ENCODE results near the gene TMEM43.

The TMEM43 gene

DNA sequence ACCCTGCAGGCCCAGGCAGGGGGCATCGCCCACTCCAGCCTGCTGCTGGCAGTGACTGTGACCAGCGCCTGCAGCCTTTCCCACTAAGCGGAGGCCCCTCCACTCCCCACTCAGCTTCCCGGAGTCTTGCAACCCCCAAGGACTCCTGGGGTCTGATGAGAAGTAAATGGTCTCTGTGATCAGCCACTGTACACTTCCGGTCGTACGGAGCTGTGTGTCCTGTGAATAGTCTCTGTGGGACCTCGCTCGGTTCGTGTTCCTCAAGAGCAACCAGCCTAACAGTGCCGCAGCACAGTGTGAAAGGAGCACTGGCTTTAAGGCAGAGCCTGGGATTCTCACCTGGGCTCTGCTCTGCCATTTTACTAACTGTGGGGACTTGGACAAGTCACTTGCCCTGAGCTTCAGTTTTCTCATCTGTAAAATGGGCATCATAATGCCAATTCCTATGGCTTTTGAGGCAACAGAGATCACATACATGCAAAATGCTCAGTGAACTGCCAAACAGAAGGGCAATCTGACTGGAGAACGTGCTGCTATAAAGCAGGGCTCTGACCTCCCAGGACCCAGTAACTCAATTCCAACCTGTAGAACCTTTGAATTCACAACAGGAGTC, 26.7 kb downstream of the TMEM43 start:
- no peak for DNase-seq (ENCODE audit: low read depth)

DNA sequence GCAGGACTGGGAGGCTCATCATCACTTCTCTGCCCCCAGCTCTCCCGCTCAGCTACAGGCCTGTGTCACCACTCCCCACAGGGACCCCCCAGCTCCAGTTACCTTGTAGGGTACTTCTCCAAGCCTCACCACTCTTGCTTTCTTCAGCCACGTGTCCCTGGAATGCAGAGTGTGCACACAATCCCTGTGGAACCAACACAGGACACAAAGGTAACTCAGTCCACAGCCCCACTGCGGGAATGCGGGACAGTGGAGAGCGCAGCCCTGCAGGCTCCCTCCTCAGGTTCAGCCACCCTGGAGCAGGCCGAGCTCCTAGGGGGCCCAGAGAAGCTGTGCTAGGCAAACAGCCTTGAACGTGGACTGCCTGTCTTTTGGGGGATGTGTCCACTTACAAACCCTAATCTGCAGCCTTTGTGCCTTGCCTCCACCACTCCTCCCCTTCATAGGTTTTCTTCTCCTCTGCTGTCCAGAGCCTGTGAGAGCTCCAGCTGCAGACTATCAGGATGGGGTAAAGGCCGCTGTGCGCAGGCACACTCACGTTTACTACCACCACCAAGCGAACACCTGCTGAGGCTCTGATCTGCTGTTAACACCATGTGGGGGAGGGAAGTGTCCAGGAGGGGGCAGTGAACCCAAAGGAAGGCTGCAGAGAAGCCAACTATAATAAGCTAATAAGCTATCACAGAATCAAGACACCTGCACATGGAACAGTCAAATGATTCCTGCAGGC, 27.5 kb downstream of the TMEM43 start:
- DNase-seq (ENCODE audit: low read depth) = no peak

DNA sequence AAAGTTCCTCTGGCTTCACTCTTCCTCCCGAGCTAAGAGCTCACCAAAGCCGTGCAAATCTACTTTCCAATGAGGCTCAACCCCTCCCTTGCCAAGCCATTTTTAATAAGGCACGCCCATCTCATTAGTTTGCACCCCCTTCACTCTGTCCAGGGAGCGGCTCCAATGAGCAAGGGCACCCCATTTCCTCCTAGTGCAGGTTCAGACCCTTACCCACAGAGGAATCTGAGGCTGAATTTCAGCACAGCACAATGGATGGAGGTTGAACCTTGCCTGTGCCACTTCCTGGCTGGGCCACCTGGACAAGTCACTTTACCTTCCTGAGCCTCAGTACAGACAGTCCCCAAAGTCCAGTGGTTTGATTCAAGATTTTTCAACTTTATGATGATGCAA, 28.1 kb downstream of the TMEM43 start:
- DNase-seq (ENCODE audit: low read depth) = no peak

DNA sequence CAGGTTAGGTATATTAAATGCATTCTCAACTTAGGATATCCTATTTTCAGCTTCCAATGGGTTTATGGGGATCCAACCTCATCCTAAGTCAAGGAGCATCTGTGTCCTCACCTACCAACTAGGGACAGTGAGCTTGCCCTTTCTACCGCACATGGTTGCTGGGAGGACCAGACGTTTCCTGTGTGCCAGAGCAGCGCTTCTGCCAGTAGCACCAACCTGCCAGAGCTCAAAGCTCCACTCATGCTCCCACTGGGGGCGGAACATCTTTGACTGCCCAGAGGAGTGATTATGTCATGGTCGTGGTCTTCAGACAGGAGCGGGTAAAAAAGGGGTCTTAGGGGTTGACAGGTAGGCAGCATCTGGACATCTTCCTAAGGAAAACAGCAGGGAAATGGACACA, 28.8 kb downstream of the TMEM43 start:
- no peak for DNase-seq (ENCODE audit: low read depth)

DNA sequence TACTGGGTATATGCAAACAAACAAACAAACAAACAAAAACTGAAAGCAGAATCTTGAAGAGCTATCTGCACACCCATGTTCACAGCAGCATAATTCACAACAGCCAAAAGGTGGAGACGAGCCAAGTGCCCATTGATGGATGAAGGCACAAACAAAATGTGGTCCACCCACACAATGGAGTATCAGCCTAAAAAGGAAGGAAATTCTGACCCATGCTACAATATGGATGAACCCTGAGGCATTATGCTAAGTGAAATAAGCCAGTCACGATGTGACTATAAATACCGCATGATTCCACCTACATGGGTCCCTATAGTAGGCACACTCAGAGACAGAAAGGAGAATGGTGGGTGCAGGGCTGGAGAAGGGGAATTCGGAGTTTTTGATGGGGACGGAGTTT, 29.4 kb downstream of the TMEM43 start:
- DNase-seq (ENCODE audit: low read depth) = no peak

DNA sequence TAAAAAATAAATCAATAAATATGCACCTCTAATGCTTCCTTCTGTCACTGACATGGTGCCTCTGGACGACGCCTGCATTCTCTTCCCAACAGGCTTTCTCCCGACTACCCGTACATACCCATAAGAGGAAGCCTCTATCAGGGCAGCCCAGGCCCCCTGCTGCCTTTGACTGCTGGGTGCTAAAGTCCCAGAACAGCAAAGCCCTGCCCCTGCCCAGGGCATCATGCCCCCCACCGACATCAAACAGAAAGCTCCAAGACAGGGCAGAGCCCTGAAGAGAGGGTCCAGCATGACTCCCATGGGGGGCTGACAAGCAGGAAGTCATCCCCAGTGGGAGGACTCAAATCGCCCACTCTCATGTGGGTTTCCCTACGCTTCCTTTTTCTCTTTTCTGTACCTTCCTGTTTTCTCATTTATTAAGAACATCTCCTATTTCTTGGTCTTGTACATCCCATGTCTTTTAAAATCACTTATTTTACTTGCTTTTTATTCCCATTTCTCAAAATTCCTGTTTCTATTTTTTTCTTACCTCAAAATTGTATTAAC, 30.1 kb downstream of the TMEM43 start:
- no peak for DNase-seq (ENCODE audit: low read depth)

DNA sequence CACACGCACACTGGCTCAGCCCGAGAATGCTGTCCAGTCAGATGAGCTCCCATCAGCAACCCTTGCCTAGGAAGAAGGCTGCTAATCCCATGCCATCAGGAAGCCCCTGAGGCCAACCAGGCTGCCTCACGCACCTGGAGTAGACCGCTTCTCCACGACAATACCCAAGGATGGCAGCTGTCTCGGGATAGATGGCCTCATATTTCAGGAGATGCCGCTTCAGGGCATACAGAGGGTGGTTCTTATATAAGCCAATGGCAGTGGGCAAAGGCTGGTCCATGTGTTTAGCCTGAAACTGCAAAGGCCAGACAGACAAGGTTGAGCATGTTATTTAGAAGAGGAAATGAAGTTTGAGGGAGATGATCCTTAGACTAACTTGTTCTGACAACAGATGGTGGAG, 31.3 kb downstream of the TMEM43 start:
- no peak for DNase-seq (ENCODE audit: low read depth)

DNA sequence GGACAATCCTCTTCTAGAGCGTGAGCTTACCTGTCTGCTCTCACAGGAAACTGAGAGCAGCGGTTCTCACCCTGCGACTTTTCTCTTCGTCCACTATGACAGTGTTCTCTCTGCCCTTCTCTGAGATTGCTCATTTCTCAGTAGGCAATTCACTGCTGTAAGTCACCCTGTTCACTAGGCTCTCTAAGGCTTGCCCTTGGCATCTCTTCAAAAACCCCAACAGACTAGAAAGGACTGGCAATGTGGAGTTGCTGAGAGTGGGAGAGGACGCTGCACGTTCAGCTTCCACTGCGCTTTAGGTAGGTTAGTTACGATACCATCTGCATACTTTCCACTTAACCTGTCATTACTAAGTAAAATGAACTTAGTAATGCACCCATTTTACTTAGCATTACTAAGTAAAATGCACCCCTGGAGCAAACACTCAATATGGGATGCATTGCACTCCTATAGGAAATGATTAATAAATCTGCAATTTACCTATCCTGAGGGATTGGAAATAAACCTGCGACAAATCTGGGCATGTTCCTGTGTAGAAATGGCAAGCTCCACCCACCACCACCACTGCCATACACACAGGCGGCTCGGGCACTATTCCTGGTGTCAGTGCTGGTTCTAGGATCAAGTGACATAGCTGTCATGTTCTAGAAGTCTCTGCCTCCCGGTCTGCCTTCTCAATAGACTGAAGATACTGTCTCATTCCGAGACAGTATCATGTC, 32.1 kb downstream of the TMEM43 start:
- no peak for DNase-seq (ENCODE audit: low read depth)

DNA sequence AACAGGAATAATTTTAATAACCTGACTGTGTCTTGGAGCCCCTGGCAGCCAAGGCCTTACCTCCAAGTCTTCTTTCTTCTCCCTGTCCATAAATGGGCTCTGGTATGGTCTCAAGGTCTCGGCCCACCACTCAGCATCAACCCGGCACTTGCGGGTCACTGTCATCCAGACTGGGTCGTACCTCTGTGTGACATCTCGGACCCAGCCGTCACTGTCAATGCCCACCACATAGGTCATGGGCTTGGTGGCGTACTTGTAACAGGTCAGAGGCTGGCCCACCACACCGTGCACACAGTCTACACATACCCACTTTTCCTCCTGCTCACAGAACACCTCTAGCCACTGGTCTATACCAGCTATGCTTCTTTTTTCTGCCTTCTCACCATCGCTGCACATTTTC, 33.1 kb downstream of the TMEM43 start:
- no peak for DNase-seq (ENCODE audit: low read depth)

DNA sequence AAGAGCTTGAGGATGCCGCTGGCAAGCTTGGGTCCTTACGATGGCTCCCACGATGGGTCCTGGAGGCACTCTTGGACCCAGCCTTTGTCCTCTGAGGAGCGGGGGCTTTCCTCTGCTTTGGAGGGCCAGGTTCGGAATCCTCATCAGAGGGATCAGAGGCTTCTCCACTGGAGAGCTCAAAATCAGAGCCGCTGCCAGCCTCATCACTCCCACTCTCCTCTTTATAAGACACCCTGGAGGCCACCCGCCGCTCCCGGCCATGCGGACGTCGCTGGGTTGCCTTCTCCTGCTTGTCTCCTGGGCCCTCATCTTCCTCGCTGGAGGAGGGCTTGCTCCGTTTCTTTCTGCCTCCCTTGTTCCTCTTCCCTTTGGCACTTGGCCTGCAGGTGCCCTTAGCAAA, 33.5 kb downstream of the TMEM43 start:
- no peak for DNase-seq (ENCODE audit: low read depth)

DNA sequence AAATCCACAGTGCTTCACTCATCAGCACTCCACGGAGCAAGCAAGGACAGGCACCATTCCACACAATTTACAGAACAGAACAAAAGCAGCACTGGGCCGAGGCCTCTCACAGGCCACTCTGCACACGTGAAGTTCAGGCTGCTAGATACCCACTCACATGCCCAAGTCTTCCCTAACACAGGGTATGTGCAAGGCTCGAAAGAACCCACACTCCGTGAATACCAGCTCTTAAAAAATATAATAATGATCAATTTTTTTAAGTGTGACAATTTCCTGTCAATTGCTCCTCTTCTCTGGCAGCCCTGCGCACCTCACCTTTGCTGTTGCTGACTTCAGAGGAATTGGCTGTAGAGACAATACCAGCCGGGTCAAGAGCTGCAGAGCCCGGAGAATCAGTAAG, 34.6 kb downstream of the TMEM43 start:
- DNase-seq (ENCODE audit: low read depth) = no peak

DNA sequence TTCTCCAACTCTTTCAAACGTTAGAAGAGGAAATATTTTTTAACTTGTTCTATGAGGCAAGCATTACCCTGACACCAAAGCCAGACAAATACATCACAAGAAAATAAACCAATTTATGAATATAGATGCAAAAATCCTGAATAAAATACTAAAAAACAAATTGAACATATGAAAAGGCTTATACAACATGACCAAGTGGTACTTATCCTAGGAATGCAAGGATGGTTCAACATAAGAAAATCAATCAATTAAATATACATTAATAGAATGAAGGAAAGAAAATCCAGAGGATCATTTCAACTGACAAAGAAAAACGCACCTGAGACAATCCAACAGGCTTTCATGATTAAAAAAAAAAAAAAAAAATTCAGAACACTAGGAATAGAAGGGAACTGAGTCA, 36.4 kb downstream of the TMEM43 start:
- no peak for DNase-seq (ENCODE audit: low read depth)

DNA sequence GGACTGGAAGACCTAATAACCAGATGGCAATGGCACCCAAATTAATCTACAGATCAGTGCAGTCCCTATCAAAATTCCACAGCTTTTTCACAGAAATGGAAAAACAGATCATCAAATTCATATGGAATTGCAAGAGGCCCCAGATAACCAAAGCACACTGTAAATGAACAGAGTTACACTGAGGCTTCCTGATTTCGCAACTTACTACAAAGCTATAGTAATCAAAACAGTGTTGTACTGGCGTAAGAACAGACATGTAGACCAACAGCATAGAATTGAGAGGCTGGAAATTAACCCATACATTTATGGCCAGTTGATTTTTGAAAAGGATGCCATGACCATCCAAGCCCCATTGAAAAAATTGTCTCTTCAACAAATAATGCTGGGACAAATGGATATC, 37.3 kb downstream of the TMEM43 start:
- peak; percentile 72 for DNase-seq (ENCODE audit: low read depth)

DNA sequence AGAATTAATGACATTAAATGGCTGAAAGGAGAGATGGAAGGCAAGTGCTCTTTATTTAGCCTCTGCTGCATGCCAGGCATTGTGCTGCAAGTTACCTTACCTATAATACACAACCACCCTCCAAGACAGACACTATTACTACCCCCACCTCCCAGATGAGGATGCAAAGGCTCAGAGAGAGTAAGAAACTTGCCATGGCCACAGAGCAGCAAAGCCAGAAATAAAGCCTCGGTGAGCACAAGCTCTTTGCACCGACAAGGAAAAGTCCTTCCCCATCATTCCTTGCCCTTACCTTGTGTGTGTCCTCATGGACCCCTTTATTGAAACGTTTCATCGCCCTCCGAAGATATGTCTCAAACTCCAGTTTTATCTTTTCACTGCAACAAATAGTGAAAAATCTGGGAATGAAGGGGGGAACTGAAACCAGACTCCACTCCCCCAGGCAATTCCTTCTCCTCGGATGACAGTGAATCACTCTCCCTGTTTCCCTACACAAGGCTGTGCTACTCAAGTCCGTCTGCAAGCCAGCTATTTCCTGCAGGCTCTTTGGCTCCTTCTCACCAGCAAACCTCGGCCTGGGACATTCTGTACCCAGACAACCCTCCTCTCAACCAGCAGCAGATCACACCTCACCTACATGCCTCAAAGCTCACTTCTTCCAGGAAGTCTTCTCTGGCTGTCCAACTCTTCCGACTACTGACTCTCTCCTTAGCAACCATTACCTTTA, 42.2 kb downstream of the TMEM43 start:
- DNase-seq (ENCODE audit: low read depth) = peak; percentile 89

DNA sequence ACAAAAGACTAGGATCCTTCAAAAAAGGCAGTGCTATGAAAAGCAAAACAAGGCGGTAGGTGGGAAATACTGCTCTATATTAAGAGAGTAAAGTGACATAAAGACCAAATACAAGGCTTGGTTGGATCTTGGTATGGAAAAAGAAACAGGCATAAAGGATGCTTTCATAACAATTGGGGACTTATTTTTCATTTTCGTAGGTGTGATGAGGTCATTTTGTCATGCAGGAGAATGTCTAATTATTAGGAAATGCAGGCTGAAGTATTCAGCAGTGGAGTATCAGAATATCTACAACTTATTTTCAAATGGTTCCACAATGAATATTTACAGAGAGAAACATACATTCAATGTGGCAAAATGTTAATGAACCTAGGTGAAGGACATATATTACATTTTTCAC, 44.6 kb downstream of the TMEM43 start:
- no peak for DNase-seq (ENCODE audit: low read depth)

DNA sequence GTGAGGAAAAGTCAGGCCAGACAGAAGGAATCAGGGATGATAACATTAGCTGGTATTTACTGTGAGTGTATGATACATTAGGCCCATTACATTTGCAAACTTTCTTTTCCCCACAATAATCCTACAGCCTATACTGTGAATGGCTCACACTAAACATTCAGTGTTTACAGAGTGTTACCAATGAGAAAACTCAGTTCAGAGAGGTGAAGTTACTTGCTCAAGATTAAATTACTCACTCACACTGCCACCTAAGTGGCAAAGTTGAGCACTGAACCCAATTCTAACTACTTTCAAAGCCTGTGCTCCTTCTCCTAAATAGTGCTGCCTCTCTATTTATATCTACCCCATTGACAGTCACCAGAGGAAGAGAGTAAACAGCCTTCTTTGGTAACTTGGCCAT, 45.0 kb downstream of the TMEM43 start:
- DNase-seq (ENCODE audit: low read depth) = peak; percentile 52

DNA sequence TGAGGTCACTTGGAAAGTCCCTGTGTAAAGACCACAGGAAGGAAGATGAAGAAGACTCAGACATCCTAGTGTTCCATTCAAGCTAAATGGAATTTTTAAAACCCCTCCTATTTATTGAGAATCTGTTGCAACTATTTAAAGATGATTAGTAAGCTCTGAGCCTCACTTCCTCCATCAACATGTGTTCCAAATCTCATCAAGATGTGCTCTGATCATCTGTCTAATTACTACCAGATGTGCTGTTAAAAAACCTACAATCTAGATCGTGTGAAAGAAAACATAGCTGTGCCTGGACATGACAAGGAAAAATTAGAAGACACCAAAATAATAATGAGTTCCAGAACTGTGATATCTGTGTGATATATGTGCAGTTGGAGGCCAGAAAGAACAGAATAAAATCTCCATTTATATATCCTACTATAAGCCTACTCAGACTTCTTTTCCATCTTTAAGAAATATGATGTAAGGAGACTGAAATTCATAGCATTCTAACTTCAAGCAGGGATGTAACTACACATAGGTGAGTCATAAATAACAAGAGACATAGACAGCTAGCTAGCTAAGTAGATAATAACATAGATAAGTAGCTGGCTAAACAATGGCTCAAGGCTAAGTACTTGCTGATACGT, 45.8 kb downstream of the TMEM43 start:
- peak; percentile 96 for DNase-seq (ENCODE audit: low read depth)

DNA sequence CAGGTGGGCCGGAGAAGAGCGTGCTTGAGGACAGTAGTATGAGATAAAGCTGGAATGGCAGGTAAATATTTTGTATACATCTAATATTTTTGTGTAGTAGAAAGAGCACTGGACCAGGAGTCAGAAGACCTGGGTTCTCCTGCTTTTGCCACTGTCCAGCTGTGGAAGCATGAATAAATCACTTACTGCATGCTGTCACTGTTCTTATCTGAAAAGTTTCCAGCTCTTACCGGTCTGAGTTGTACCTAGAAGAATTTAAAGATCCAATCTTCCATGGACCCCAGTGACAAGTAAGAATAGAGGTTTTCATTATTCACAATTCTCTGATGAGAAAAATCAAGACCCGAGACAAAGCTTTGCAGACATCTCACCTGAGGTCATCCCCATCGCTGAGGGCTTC, 47.6 kb downstream of the TMEM43 start:
- DNase-seq (ENCODE audit: low read depth) = no peak

DNA sequence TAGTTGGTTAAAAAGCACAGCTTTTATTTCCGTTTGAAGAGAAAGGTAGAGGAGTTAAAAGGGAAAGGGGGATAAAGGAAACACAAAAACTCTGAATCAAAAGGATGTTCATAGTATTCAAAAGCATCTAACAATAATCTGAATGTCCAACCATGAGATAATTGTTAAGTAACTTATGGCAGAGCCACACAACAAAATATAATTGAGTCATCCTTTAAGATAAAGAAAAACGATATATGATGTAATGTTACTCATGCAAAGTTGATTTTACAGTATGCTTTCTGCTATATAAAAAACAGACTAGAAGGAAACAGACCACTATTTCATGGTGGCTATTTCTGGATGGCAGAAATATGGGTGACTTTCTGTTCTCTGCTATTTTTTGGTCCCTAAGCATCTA, 49.6 kb downstream of the TMEM43 start:
- DNase-seq (ENCODE audit: low read depth) = peak; percentile 40

DNA sequence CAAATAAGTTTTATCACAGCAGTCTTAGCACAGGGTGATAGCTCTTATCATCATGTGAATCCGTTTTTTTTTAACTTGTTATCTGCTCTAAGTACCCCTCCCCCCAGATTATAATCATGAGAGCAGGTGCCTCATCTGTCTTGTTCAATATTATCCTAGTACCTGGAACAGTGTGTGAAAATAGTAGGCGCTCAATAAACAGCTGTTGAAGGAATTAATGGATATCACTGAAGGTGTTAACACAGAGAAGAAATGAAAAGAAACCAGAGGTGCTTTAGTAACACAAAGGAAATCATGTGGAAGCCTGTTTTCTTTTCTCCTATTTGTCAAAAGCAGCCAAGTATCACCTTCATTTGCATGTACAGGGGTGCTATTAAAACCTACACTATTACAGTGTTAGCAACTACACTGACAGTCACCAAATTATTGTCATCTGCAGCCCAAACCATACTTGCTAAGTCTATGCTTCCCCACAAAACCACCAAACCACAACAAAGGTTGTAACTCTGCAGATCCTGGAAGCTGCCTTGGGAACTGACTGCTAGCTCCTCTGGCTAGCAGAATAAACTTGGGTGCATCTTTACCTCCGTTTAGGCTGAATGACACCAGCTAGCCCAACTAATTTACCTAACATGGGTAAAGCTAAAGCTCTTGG, 50.7 kb downstream of the TMEM43 start:
- DNase-seq (ENCODE audit: low read depth) = peak; percentile 40

DNA sequence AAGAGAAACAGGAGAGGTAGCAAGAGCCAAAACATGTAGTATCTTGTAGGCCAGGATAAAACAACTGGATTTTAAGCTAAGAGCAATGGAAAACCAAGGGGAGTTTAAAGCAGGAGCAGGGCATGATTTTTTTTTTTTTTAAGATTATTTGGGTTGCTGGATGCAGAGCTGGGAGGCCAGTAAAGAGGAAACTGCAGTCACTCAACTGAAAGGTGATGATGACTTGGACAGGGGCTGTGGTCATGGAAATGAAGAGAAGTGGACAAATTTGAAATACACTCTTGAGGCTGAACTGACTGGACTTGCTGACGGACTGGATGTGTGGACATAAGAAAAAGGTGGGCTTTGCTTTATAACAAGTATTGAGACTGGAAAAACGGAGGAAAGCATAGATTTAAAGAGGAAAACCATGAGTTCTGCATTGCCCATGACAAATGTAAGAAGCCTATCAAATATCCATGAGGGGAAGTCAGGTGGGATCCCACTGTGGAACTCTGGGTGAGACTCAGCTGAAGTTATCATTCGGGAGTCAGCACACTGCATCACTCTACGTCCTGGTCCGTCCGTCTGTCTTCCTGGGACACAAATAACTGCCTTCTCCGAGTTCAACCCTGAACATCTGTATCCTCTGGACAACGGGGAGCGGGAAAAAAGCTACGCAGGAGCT, 52.9 kb downstream of the TMEM43 start:
- DNase-seq (ENCODE audit: low read depth) = peak; percentile 44
